ELF-1 (cell line): ENCODE results near the gene TMEM115.
A peak's percentile ranks its signal among the peaks of the same experiment; 100 is the strongest.

Experiments
- DNase-seq: peaks from one replicate; pipeline ENCODE4 v3.0.0-alpha.2; 2016; ENCODE audit warnings: low read depth, low spot score

The TMEM115 gene

GRCh38 chr3:50353245-50354004, 5.9 kb downstream of the TMEM115 start:
- DNase-seq, result no peak

DNA sequence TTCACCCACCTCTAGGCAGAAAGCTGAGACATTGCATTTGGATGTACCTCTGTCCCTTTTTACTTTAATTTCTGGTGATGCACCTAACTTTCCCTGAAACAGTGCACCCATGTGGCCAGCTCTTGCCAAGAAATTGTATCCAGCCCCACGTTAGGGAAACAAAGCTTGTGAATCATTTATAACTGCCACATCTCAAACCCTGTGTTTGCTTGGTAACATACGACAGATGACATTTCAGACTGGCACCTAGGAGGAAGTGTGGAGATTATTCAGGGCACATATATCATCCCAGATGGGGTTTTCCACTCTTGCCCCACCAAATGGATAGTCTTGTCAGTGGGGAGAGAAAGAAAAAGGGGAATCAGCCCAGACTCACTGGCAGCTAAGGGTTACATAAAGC, 6.5 kb downstream of the TMEM115 start:
- DNase-seq, result no peak

DNA sequence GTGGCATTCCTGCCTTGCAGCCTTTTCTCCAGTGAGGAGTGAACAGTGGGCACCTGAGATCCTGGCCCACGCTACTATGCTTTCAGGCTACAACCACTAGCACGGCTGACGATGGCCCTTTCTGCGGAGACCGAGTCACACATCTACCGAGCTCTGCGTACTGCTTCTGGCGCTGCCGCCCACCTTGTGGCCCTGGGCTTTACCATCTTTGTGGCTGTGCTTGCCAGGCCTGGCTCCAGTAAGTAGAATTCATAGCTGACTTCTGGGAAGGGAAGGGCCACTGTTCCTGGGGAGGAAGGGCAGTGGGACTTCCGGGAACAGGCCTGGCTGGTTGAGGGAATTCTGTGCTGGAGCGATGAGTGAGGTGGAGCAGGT, 8.0 kb downstream of the TMEM115 start:
- DNase-seq, result no peak

- DNase-seq, result peak; percentile 95
These were observed 8.6 kb downstream of the TMEM115 start, which contains the start of the genes CYB561D2 and NPRL2 for GRCh38 chr3:50350527-50351322. CYB561D2 (plus strand) TSS chr3:50350862; CDS start chr3:50351434, 572 bp downstream. NPRL2 (minus strand) TSS chr3:50350775; CDS start chr3:50350652, 123 bp downstream.

DNA sequence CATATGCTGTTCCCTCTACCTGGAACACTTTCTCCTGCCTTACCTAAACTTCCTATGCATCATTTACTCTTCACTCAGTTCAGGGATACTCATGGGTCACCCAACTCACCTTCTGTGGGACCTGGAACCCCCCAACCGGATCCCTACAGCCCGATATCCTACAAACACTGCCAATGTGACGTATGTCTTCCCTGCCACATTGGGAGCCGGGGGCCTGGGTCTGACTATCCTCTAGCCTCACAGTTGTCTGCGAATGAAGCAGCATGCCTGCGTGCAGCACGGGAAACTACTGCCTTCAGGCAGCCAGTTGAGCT, 9.2 kb downstream of the TMEM115 start:
- DNase-seq, result no peak

GRCh38 chr3:50347187-50347813, 12.0 kb downstream of the TMEM115 start:
- DNase-seq, result peak; percentile 66

GRCh38 chr3:50345586-50346234, 13.6 kb downstream of the TMEM115 start, which contains the start of gene ZMYND10:
ZMYND10 (minus strand) TSS chr3:50345732; CDS start chr3:50345579, 153 bp downstream.
- peak; percentile 86 for DNase-seq

DNA sequence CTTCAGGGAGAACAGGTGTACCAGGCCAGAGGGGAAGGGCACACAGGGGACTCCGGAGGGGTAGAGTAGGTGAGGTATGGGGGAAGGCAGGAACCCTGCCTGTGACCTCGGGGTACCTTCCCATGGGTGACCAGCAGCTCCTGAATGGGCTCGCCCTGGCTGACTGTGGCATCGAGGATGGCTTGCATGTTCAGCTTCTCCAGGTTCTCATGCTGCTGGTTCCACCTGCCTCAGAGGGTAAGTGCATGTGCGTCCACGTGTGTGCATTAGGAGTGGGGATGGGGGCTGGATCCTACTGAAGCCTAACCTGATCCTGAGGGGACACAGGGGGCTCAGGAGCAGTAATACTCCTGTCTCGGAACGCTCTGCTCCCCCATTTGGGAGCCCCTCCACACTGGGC, 14.3 kb downstream of the TMEM115 start:
- no peak for DNase-seq

DNA sequence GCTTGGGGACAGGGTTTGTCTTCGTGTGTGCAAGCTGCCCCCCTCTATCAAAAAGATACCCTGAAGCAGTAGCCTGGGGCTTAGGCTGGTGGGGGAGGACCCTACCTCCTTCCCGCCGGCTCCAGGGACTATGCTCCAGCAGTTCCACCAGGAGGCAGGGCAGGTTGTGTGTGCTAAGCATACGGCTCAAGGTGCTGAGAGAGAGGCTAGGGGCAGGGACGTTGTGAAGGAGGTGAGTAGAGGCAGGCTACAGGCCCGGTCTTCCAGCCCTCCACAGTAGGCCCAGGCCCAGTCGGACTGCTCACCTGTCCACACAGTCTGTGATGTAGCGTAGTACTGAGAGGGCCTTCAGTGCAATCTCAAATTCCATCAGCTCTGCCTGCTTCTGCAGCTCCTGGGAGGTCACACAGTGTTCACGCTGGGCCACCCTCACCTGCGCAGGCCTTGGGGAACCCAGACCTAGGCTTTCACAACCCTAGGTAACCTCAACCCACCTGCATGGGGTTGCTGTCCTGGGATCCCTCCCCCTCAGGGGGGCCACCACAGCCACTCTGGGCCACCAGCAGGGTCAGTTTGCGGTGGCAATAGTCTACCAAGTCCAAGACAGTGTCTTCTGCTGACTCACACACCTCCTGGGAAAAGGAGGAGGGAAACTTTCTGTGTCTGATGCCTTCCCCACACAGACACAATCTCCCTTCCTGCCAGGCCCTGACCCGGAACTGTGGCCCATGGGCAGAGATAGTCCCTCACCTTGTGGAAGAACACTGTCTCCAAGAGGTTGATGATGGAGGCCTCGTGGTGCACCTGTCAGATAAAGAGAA, 16.3 kb downstream of the TMEM115 start:
- DNase-seq, result peak; percentile 48

GRCh38 chr3:50341996-50342650, 17.2 kb downstream of the TMEM115 start:
- no peak for DNase-seq

DNA sequence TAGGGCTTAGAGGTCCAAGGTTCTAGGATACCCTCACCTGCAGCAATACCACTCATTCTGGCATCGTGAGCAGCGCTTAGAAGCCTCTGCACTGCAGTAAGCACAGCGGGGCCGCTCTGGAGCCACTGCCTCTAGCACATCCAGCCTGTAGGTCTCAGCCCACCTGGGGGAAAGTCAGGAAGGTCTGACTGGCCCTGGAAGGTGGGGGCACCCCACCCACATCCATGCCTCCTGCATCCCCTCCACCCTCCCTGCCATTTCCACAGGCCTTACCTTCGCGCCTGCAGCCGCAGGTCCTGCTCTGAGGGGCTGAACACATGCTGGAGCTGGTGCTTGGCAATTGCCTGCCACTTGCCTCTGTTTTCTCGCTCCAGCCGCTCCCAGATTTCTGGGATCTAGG, 17.8 kb downstream of the TMEM115 start:
- DNase-seq, result no peak

DNA sequence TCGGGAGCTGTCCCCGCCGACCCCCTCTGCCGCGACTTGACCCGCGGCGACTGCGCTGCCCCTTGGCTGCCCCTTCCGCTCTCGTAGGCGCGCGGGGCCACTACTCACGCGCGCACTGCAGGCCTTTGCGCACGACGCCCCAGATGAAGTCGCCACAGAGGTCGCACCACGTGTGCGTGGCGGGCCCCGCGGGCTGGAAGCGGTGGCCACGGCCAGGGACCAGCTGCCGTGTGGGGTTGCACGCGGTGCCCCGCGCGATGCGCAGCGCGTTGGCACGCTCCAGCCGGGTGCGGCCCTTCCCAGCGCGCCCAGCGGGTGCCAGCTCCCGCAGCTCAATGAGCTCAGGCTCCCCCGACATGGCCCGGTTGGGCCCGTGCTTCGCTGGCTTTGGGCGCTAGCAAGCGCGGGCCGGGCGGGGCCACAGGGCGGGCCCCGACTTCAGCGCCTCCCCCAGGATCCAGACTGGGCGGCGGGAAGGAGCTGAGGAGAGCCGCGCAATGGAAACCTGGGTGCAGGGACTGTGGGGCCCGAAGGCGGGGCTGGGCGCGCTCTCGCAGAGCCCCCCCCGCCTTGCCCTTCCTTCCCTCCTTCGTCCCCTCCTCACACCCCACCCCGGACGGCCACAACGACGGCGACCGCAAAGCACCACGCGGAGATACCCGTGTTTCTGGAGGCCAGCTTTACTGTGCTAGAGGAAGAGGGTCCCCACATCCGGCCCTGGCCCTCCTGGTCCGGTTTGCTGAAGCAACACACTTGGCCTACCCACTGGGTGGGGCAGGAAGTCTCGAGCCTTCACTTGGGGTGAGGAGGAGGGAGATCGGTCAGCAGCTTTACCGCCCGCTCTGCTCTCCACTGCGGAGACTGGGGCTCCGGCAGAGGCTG, 18.6 kb downstream of the TMEM115 start, which contains the start of gene RASSF1:
RASSF1 (minus strand) TSS at position 389 of the 882 bp plus-strand sequence; CDS start at position 358, 31 bp downstream.
- no peak for DNase-seq

- no peak for DNase-seq
These were observed 19.2 kb downstream of the TMEM115 start for GRCh38 chr3:50340147-50340447.

GRCh38 chr3:50339485-50340146, 19.7 kb downstream of the TMEM115 start:
- no peak for DNase-seq

- no peak for DNase-seq
These were observed 20.4 kb downstream of the TMEM115 start for GRCh38 chr3:50338965-50339364.

DNA sequence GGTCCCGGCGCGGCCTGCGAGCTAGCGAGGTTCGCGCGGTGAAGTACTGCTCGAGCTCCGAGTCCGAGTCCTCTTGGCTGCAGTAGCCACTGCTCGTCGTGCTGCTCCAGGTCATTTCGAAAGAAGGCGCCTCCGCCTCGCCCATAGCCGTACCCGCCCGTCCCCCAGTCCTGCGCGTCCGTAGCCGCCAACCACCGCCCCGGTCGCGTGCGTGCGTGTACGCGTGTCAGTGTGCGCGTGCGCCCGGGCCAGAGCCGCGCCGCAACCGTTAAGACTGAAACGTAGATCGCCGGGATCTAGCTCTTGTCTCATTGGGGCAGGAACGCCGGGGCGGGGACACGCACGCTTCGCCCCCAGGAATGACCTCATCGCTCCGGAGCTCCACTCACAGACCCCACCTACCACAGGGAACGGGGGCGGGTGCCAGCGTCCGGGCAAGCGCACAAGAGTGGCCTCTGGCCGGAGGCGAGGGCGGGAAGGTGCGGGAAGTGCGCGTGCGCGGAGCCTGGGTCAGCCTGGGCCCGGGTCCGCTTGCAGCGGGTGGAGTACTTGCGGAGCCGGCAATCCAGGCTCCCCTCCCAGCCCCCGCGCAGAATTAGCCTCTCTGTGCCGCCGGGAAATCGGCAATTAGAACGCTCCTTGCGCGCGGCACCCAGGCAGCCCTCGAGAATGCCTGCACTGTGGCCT, 22.0 kb downstream of the TMEM115 start:
- peak; percentile 100 for DNase-seq

DNA sequence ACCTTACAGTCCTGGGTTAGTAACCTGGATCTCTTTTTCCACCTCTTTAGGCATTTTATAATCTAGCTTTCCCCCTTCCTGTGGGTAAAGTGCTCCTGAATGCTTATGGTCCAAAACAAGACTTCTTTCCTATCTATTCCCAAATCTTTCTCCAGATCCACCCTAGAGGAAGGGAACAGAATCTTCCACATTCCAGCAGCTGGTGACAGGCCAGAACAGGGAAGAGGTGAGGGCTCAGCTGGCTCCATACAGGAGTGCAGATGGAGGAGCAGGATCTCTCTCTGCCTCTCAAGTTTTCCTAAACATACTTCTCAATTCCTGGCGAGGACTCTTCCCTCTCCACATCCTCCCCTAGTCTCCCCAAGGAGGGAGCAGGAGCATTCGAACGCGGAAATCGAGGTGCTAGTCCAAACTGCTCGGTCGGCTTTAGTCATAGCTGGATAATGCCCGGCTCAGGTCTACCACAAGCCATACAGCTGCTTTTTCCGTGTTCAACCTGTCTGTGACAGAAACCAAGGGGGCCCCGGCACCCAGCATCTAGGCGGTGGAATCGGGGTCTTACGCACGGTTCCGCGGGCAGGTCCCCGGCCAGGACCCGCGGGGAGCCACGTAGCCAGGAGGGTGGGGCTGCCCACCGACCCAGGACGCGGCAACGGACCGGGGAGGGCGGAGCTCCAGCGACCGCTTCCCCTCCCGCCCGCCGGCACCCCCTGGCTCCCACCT, 22.7 kb downstream of the TMEM115 start:
- DNase-seq, result peak; percentile 48
